Mesothelial cell of epicardium (in vitro differentiated cells): ENCODE measurements around the gene IBA57. TPM values are rescaled to one million over a fixed set of nuclear protein-coding genes. Genes with fewer than 3 reads are reported as not detected.
A peak's percentile ranks its signal among the peaks of the same experiment; 100 is the strongest.

Experiments used
- DNase-seq, 2 experiments: peaks; one replicate each; pipeline ENCODE4 v3.0.0; 2021; ENCODE audit warnings: low spot score in 2 of 2; ENCODE audit not compliant: unreplicated experiment in 2 of 2
- H3K27ac Mint-ChIP-seq: 2 replicates; pipeline ENCODE4 v1.8.0; 2021; ENCODE audit warnings: mixed read lengths
- H3K27me3 Mint-ChIP-seq: 2 replicates; pipeline ENCODE4 v1.8.0; 2021; ENCODE audit warnings: low read depth, mixed read lengths
- H3K36me3 Mint-ChIP-seq: 2 replicates; pipeline ENCODE4 v1.8.0; 2021; ENCODE audit warnings: mixed read lengths
- H3K4me1 Mint-ChIP-seq: 2 replicates; pipeline ENCODE4 v1.8.0; 2021; ENCODE audit warnings: mixed read lengths
- H3K4me3 Mint-ChIP-seq: 2 replicates; pipeline ENCODE4 v1.8.0; 2021; ENCODE audit warnings: mild to moderate bottlenecking, moderate library complexity, mixed read lengths
- H3K9me3 Mint-ChIP-seq: 2 replicates; pipeline ENCODE4 v1.8.0; 2021; ENCODE audit warnings: mixed read lengths
- total RNA-seq: library from RNA; stranded (reverse); gene quantifications from 3 replicates; pipeline ENCODE4 v1.2.1, GENCODE V29; 2021
- TF ChIP-seq, protein P1 (sequence below): fragments of 200-600 bp; sonication (generic); IDR thresholded peaks from one replicate; pipeline ENCODE4 v1.5.0; 2021; ENCODE audit warnings: antibody characterized with exemption; ENCODE audit not compliant: unreplicated experiment

IBA57 gene
- total RNA-seq, 1 donor from 2014 or later: 11.8 TPM

DNA sequence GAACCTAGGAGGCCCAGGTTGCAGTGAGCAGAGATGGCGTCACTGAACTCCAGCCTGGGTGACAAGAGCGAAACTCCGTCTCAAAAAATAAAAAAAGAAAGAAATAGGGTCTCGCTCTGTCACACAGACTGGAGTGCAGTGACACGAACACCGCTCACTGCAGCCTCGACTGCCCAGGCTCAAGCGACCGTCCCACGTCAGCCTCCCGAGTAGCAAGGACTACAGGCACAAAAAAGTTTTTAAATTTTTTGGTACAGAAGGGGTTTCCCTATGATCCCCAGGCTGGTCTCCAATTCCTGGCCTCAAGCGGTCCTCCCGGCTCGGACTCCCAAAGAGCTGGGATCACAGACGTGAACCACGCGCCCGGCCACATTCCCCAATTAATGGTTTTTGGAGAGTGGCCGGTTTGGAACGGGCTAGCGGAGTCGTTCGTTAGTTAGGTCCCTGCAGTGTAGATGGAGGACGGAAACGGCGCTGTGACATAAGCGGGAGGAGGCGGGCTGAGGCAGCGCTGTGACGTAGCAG lies 26.1 kb upstream of the IBA57 start:
- Mint-ChIP-seq H3K4me3 (peak overlapping the region; percentile 90), H3K9me3 (no peaks in the 10 kb centered on the region), H3K27me3 (peaks cover 18% of the 10 kb centered on the region), H3K27ac (peak overlapping the region; percentile 98), H3K36me3 (no peaks in the 10 kb centered on the region), H3K4me1 (peaks cover 19% of the 10 kb centered on the region)
- TF ChIP-seq, protein P1, sequence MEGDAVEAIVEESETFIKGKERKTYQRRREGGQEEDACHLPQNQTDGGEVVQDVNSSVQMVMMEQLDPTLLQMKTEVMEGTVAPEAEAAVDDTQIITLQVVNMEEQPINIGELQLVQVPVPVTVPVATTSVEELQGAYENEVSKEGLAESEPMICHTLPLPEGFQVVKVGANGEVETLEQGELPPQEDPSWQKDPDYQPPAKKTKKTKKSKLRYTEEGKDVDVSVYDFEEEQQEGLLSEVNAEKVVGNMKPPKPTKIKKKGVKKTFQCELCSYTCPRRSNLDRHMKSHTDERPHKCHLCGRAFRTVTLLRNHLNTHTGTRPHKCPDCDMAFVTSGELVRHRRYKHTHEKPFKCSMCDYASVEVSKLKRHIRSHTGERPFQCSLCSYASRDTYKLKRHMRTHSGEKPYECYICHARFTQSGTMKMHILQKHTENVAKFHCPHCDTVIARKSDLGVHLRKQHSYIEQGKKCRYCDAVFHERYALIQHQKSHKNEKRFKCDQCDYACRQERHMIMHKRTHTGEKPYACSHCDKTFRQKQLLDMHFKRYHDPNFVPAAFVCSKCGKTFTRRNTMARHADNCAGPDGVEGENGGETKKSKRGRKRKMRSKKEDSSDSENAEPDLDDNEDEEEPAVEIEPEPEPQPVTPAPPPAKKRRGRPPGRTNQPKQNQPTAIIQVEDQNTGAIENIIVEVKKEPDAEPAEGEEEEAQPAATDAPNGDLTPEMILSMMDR: no peak
- DNase-seq: no peak

DNA sequence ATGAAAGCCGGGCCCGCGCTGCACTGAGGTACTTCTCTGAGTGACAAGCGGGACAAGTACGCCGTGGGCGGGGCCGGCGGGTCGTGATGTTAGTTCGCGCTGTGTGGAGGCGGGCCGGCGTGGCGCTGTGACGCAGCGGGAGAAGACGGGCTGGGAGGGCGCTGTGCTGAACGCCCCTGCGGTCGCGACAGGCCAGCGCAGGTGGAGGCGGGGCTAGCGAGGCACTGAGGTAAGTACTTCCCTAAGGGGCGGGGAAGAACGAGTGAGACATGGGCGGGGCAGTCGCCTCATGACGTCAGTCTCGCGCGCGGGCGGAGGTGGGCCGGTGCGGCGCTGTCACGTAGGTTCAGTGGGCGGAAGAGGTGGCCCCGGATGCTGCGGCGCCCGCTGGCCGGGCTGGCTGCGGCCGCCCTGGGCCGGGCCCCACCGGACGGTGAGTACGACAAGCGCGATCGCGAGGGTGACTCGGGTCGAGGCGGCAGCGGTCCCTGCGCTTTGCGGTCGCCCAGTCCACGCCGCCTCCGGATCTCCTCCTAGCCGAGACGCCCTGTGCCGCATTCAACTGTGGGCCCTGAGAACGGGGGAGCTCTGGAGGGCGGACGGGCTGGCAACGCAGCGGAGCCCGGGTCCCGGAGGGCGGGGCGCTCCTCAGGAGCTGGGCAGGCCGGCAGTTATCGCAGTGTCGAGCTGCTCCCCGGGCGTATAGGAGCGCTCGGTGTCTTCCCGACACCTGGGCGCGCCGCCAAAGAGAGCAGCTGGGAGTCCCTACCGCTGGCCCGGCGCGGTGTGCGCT lies 25.5 kb upstream of the IBA57 start, which contains the start of gene GUK1:
Gene GUK1 (plus strand): TSS at position 349 of the 793 bp plus-strand sequence. CDS start 24 bp downstream, at position 373.
- H3K27ac Mint-ChIP-seq: peak within 1 kb of the TSS; percentile 98
- H3K4me1 Mint-ChIP-seq: peaks cover 19% of the 10 kb centered on the region
- TF ChIP-seq, protein P1: no peak
- H3K36me3 Mint-ChIP-seq: no peaks in the 10 kb centered on the region
- H3K27me3 Mint-ChIP-seq: peaks cover 13% of the 10 kb centered on the region
- peak within 1 kb of the TSS; percentile 90 for H3K4me3 Mint-ChIP-seq
- H3K9me3 Mint-ChIP-seq: no peaks in the 10 kb centered on the region
- DNase-seq: peak; percentile 99

DNA sequence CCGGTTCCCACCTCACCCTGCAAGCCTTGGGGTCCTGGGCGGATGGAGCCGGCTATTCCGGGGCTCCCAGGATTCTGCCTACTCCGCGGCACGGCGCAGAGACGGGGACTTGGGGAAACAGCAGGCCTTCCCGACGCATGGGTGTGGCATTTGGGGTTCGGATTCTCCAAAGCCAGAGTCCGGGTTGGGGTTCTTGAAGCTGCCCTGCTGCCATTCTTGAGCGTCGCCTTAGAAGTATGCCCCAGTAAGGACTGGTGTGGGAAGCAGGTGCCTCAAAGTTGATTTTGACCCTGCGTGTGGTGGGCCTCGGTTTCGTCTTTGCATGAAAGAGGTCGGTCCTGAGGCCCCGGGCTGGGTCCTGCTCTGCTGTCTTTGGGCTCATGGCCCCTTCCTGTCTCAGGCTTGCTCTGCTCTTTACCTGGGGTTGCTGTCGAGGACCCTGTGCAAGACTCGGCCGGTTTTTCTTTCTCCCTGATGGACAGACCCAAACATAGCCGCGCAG lies 24.8 kb upstream of the IBA57 start:
- H3K27me3 Mint-ChIP-seq: peaks cover 9% of the 10 kb centered on the region
- H3K9me3 Mint-ChIP-seq: no peaks in the 10 kb centered on the region
- H3K27ac Mint-ChIP-seq: peak overlapping the region; percentile 96
- H3K4me3 Mint-ChIP-seq: peak overlapping the region; percentile 90
- TF ChIP-seq, protein P1: no peak
- no peak for DNase-seq
- H3K4me1 Mint-ChIP-seq: peaks cover 19% of the 10 kb centered on the region
- H3K36me3 Mint-ChIP-seq: no peaks in the 10 kb centered on the region

DNA sequence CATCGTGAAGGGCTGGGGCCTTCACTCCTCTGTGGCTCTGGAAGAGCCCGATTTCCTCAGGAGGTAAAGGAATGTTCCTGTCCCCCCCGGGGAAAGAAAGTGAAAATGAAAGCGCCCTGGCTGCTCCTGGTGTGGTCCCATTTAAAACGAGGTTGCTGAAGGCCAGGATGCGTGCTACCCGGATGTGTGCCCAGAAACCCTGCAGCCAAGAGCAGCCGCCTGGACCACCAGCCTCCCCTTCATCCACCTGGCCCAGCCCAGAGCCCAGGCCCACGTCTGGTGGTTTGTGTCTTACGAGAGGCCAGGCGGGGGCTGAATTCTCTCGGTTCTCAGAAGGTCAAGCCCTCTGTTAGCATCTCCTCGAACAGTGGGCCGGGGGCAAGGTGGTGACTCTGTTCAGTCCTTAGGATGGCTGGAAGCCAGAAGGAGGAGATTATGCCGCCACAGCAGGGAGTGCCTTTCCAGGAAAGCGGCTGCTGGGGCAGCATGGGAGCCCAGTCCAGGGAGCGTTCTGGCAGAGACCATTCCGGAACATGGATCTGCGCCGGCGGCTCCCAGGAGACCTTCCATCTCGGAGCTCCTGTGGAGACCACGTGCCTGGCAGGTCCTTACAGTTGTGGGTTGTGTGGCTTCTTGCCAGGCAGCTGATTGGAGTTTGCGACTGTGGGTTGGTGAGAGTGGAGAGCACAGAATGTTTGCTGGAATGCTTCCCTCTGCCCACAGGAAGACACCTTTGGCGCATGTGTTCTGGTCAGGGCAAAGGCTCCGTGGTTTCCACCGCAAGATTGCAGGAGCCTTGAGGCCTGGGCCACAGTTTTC lies 24.2 kb upstream of the IBA57 start:
- peaks cover 19% of the 10 kb centered on the region for H3K4me1 Mint-ChIP-seq
- H3K27ac Mint-ChIP-seq: peak overlapping the region; percentile 96
- no peaks in the 10 kb centered on the region for H3K36me3 Mint-ChIP-seq
- H3K9me3 Mint-ChIP-seq: no peaks in the 10 kb centered on the region
- peaks cover 5% of the 10 kb centered on the region for H3K27me3 Mint-ChIP-seq
- TF ChIP-seq, protein P1: no peak
- no peak for DNase-seq
- peak overlapping the region; percentile 90 for H3K4me3 Mint-ChIP-seq

DNA sequence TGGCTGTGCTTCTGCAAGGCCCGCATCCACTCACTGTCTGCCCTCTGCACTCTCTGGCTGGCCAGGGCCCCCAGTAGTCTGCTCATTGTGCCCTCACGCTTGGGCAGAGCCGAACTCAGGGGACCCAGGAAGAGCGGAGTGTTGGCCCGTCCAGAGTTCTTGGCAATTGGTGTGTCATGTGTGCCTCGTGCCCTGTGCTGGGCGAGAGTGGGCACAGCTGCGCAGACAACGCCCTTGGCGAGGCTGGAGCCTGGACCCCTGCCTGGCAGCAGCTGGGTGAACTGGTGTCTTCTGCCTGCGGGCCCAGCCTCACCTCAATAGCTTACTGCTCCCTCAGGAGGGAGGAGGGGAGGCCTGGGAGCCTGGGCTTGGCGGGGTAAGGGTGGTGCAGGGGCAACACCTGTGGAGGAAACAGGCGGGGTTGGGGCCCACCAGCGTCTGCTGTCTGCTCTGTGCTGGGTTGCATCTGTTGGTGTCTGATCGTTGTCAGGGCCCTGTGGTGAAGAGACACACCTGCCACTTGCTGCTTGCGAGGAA lies 23.4 kb upstream of the IBA57 start:
- Mint-ChIP-seq H3K27me3 (peaks cover 3% of the 10 kb centered on the region), H3K36me3 (no peaks in the 10 kb centered on the region), H3K9me3 (no peaks in the 10 kb centered on the region), H3K4me1 (peaks cover 19% of the 10 kb centered on the region), H3K27ac (no peak overlapping the region), H3K4me3 (peak overlapping the region; percentile 90)
- DNase-seq: no peak
- TF ChIP-seq, protein P1: no peak
